Neural cell (in vitro differentiated cells): ENCODE measurements around the gene FGF12. TPM values are rescaled to one million over a fixed set of nuclear protein-coding genes. Genes with fewer than 3 reads are reported as not detected.

Experiments
- H2AFZ ChIP-seq: fragments of 200-600, 300-800 bp; sonication (generic), shearing (Covaris generic); 2 replicates; pipeline ENCODE4 v1.6.0; 2014; ENCODE audit warnings: low read depth, mild to moderate bottlenecking, antibody characterized with exemption, low read length, moderate library complexity
- H3F3A ChIP-seq: fragments of 200-600 bp; shearing (Covaris generic); 2 replicates; pipeline ENCODE4 v1.6.1; 2016; ENCODE audit warnings: mild to moderate bottlenecking, moderate library complexity, mixed read lengths, antibody characterized with exemption, low read length; ENCODE audit not compliant: insufficient read depth, poor library complexity, severe bottlenecking
- H3K27ac ChIP-seq: fragments of 200-600, 300-800 bp; sonication (generic), shearing (Covaris generic); 2 replicates; pipeline ENCODE4 v1.5.1; 2014; ENCODE audit warnings: mild to moderate bottlenecking, low read length, moderate library complexity
- H3K27me3 ChIP-seq: fragments of 300-800, 200-600 bp; sonication (generic), shearing (Covaris generic); 2 replicates; pipeline ENCODE4 v1.6.0; 2014; ENCODE audit warnings: mild to moderate bottlenecking, low read depth, low read length, moderate library complexity; ENCODE audit not compliant: insufficient read depth
- H3K36me3 ChIP-seq: fragments of 300-800, 200-600 bp; sonication (generic), shearing (Covaris generic); 2 replicates; pipeline ENCODE4 v1.5.1; 2014; ENCODE audit warnings: mild to moderate bottlenecking, antibody characterized with exemption, low read length, moderate library complexity; ENCODE audit not compliant: insufficient read depth
- H3K4me2 ChIP-seq: fragments of 300-800, 200-600 bp; sonication (generic), shearing (Covaris generic); 2 replicates; pipeline ENCODE4 v1.6.0; 2014; ENCODE audit warnings: mild to moderate bottlenecking, low read length
- H3K4me3 ChIP-seq: fragments of 300-800, 200-600 bp; sonication (generic), shearing (Covaris generic); 2 replicates; pipeline ENCODE4 v1.5.1; 2014; ENCODE audit warnings: mild to moderate bottlenecking, low read length, moderate library complexity
- H3K79me2 ChIP-seq: fragments of 200-600 bp; shearing (Covaris generic); replicated peaks from 2 replicates; pipeline ENCODE4 v1.6.0; 2014; ENCODE audit warnings: mild to moderate bottlenecking, low read length, moderate library complexity; ENCODE audit not compliant: insufficient read depth
- H3K9ac ChIP-seq: fragments of 300-800, 200-600 bp; sonication (generic), shearing (Covaris generic); 2 replicates; pipeline ENCODE4 v1.6.1; 2016; ENCODE audit warnings: mild to moderate bottlenecking, low read length, mixed read lengths
- H3K9me2 ChIP-seq: fragments of 200-600 bp; shearing (Covaris generic); 2 replicates; pipeline ENCODE4 v1.6.1; 2016; ENCODE audit warnings: mild to moderate bottlenecking, low read length, mixed read lengths; ENCODE audit not compliant: insufficient read depth
- H3K9me3 ChIP-seq: fragments of 200-600, 300-800 bp; sonication (generic), shearing (Covaris generic); 2 replicates; pipeline ENCODE4 v1.6.1; 2016; ENCODE audit warnings: mild to moderate bottlenecking, mixed run types, low read length, moderate library complexity, mixed read lengths
- H4K20me1 ChIP-seq: fragments of 200-600 bp; shearing (Covaris generic); 2 replicates; pipeline ENCODE4 v1.6.1; 2016; ENCODE audit warnings: mild to moderate bottlenecking, mixed run types; ENCODE audit not compliant: insufficient read depth
- EP300 ChIP-seq: fragments of 450-650 bp; conservative IDR thresholded peaks from 2 replicates; pipeline ENCODE4 v1.6.1; 2014; ENCODE audit warnings: antibody characterized with exemption, mild to moderate bottlenecking, moderate library complexity; ENCODE audit not compliant: poor library complexity, severe bottlenecking
- EZH2 ChIP-seq: fragments of 200-600, 300-800 bp; shearing (Covaris generic), sonication (generic); IDR thresholded peaks from 2 replicates; pipeline ENCODE4 v1.6.1; 2014; ENCODE audit warnings: antibody characterized with exemption, low read length, borderline replicate concordance, mild to moderate bottlenecking; ENCODE audit not compliant: insufficient read depth, poor library complexity, severe bottlenecking
- MXI1 ChIP-seq: fragments of 450-650 bp; conservative IDR thresholded peaks from 2 replicates; pipeline ENCODE4 v1.6.1; 2014; ENCODE audit warnings: antibody characterized with exemption, mild to moderate bottlenecking; ENCODE audit not compliant: poor library complexity, severe bottlenecking
- POLR2AphosphoS5 ChIP-seq: IDR thresholded peaks from 2 replicates; pipeline ENCODE4 v1.6.1; 2012
- RAD21 ChIP-seq: fragments of 450-650 bp; conservative IDR thresholded peaks from 2 replicates; pipeline ENCODE4 v1.6.1; 2014; ENCODE audit warnings: antibody characterized with exemption, mild to moderate bottlenecking, moderate library complexity
- SMC3 ChIP-seq: fragments of 450-650 bp; conservative IDR thresholded peaks from 2 replicates; pipeline ENCODE4 v1.6.1; 2014; ENCODE audit warnings: antibody characterized with exemption, mild to moderate bottlenecking, moderate library complexity; ENCODE audit not compliant: poor library complexity
- TAF1 ChIP-seq: IDR thresholded peaks from 2 replicates; pipeline ENCODE4 v1.6.1; 2012; ENCODE audit warnings: low read depth
- polyA plus RNA-seq: library from polyadenylated mRNA; depleted of rRNA; stranded (reverse); fragments of >200 nt; gene quantifications from 2 replicates; pipeline ENCODE4 v1.2.3, GENCODE V29; 2014
- TF ChIP-seq, protein P1 (sequence below): IDR thresholded peaks from 2 replicates; pipeline ENCODE4 v1.6.1; 2012; ENCODE audit warnings: borderline replicate concordance
- TF ChIP-seq, protein P2 (sequence below): fragments of 450-650 bp; IDR thresholded peaks from 2 replicates; pipeline ENCODE4 v1.5.1; 2014; ENCODE audit warnings: antibody characterized with exemption, mild to moderate bottlenecking, moderate library complexity; ENCODE audit not compliant: poor library complexity, severe bottlenecking

The FGF12 gene
- polyA plus RNA-seq, 1 donor from 2014 or later: 4.8 TPM

DNA sequence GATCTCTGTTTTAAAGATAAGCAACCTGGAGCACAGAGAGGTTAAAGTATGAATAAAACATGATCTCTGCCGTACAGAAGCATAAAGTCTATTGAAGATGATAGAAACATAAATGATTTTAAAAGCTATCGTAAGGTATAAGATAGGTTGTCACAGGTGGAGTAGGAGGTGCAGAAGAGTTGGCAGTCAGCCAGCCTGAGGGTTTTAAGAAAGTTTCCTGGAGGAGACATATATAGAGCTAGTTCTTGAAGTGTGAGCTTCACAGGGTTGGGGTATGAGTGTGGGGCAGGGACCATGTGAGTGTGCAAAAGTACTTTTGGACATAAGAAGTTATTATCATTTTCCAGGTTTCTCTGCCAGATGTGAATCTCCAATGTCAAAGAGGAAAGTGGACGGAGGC is 3.9 kb upstream of the FGF12 start:
- no peaks in the 10 kb centered on the region for H3K36me3 ChIP-seq
- H3F3A ChIP-seq: peaks cover 4% of the 10 kb centered on the region
- H3K9ac ChIP-seq: no peak overlapping the region
- H3K9me3 ChIP-seq: no peaks in the 10 kb centered on the region
- no peak overlapping the region for H3K4me3 ChIP-seq
- H3K4me2 ChIP-seq: no peak overlapping the region
- H2AFZ ChIP-seq: no peak overlapping the region
- H3K27me3 ChIP-seq: no peaks in the 10 kb centered on the region
- H3K27ac ChIP-seq: no peak overlapping the region
- no peaks in the 10 kb centered on the region for H3K9me2 ChIP-seq
- TF ChIP-seq POLR2AphosphoS5: no peak
- no peak for TF ChIP-seq MXI1
- TF ChIP-seq SMC3: no peak
- TF ChIP-seq EZH2: no peak
- TF ChIP-seq, protein P1, sequence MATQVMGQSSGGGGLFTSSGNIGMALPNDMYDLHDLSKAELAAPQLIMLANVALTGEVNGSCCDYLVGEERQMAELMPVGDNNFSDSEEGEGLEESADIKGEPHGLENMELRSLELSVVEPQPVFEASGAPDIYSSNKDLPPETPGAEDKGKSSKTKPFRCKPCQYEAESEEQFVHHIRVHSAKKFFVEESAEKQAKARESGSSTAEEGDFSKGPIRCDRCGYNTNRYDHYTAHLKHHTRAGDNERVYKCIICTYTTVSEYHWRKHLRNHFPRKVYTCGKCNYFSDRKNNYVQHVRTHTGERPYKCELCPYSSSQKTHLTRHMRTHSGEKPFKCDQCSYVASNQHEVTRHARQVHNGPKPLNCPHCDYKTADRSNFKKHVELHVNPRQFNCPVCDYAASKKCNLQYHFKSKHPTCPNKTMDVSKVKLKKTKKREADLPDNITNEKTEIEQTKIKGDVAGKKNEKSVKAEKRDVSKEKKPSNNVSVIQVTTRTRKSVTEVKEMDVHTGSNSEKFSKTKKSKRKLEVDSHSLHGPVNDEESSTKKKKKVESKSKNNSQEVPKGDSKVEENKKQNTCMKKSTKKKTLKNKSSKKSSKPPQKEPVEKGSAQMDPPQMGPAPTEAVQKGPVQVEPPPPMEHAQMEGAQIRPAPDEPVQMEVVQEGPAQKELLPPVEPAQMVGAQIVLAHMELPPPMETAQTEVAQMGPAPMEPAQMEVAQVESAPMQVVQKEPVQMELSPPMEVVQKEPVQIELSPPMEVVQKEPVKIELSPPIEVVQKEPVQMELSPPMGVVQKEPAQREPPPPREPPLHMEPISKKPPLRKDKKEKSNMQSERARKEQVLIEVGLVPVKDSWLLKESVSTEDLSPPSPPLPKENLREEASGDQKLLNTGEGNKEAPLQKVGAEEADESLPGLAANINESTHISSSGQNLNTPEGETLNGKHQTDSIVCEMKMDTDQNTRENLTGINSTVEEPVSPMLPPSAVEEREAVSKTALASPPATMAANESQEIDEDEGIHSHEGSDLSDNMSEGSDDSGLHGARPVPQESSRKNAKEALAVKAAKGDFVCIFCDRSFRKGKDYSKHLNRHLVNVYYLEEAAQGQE: no peak
- TF ChIP-seq, protein P2, sequence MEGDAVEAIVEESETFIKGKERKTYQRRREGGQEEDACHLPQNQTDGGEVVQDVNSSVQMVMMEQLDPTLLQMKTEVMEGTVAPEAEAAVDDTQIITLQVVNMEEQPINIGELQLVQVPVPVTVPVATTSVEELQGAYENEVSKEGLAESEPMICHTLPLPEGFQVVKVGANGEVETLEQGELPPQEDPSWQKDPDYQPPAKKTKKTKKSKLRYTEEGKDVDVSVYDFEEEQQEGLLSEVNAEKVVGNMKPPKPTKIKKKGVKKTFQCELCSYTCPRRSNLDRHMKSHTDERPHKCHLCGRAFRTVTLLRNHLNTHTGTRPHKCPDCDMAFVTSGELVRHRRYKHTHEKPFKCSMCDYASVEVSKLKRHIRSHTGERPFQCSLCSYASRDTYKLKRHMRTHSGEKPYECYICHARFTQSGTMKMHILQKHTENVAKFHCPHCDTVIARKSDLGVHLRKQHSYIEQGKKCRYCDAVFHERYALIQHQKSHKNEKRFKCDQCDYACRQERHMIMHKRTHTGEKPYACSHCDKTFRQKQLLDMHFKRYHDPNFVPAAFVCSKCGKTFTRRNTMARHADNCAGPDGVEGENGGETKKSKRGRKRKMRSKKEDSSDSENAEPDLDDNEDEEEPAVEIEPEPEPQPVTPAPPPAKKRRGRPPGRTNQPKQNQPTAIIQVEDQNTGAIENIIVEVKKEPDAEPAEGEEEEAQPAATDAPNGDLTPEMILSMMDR: no peak
- TF ChIP-seq TAF1: no peak
- TF ChIP-seq EP300: no peak
- TF ChIP-seq RAD21: no peak
- no peaks in the 10 kb centered on the region for H4K20me1 ChIP-seq
- no peaks in the 10 kb centered on the region for H3K79me2 ChIP-seq

- Histone ChIP-seq H2AFZ (no peak overlapping the region), H3F3A (peaks cover 4% of the 10 kb centered on the region), H3K9me2 (no peaks in the 10 kb centered on the region), H3K4me3 (peak overlapping the region; percentile 86), H4K20me1 (no peaks in the 10 kb centered on the region), H3K9me3 (no peaks in the 10 kb centered on the region), H3K27me3 (peaks cover 3% of the 10 kb centered on the region), H3K4me2 (peak overlapping the region; percentile 98), H3K27ac (no peak overlapping the region), H3K36me3 (no peaks in the 10 kb centered on the region), H3K79me2 (no peaks in the 10 kb centered on the region), H3K9ac (peak overlapping the region; percentile 63)
- TF ChIP-seq SMC3 (no peak), EP300 (no peak)
Observed at GRCh38 chr3:192726385-192726784, 956 bp downstream of the FGF12 start.

DNA sequence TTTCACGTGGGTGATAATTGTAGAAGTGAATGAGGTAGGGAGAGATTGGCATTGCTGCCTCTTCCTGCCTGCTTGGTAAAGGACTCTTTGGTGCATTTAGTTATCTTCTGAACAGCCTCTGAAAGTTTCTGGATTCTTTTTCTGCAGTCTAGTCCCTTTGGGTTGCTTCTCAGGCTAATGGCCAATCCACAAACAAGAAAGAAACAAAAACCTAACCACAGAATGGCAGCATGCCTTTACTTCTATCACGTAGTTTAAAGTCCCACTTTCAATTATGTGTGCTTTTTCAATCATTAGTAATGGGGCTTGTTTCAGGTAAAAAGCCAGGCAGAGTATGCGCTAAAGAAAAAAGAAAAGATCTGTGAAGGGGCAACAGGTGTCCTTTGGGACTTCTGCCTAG is 7.4 kb downstream of the FGF12 start:
- no peaks in the 10 kb centered on the region for H3K9me2 ChIP-seq
- H3K9ac ChIP-seq: no peak overlapping the region
- no peak for TF ChIP-seq RAD21
- no peak for TF ChIP-seq TAF1
- TF ChIP-seq, protein P1: no peak
- TF ChIP-seq SMC3: no peak
- no peak for TF ChIP-seq EP300
- TF ChIP-seq, protein P2: no peak
- TF ChIP-seq MXI1: no peak
- no peak for TF ChIP-seq POLR2AphosphoS5
- no peak for TF ChIP-seq EZH2
- no peaks in the 10 kb centered on the region for H4K20me1 ChIP-seq
- H3K4me3 ChIP-seq: no peak overlapping the region
- H3K4me2 ChIP-seq: no peak overlapping the region
- no peak overlapping the region for H2AFZ ChIP-seq
- H3K36me3 ChIP-seq: no peaks in the 10 kb centered on the region
- no peak overlapping the region for H3K27ac ChIP-seq
- no peaks in the 10 kb centered on the region for H3F3A ChIP-seq
- no peaks in the 10 kb centered on the region for H3K9me3 ChIP-seq
- no peaks in the 10 kb centered on the region for H3K79me2 ChIP-seq
- no peaks in the 10 kb centered on the region for H3K27me3 ChIP-seq
